PC-3 (cell line): ENCODE measurements around the gene BTNL3. TPM values are rescaled to one million over a fixed set of nuclear protein-coding genes. Genes with fewer than 3 reads are reported as not detected.

Experiments
- ATAC-seq: fragments of 200-7000 bp; cut with Tn5 transposase; 2 replicates; pipeline ENCODE4 v1.9.1; 2020; ENCODE audit warnings: mild to moderate bottlenecking, moderate library complexity
- BruUV-seq: library from RNA; stranded (reverse); fragments of 400-500 nt; replicated peaks from 2 replicates; lab custom pipeline; 2021; lab: Mats Ljungman, UMichigan
- CTCF ChIA-PET: fragments of 300-600 bp; sonication (Branson Sonifier 250); formaldehyde crosslinking; loops from one replicate; lab custom pipeline; 2022; ENCODE audit warnings: antibody characterized with exemption; lab: Charles Lee
- POLR2A ChIA-PET: fragments of 300-600 bp; sonication (Branson Sonifier 250); formaldehyde crosslinking; loops from one replicate; lab custom pipeline; 2022; ENCODE audit warnings: antibody characterized with exemption; ENCODE audit not compliant: unreplicated experiment; lab: Charles Lee
- DNase-seq: peaks from one replicate; pipeline ENCODE4 v3.0.0-alpha.2; 2015
- H2AFZ ChIP-seq: fragments of 300-600 bp; sonication (generic); 2 replicates; pipeline ENCODE4 v1.6.0; 2016; ENCODE audit warnings: antibody characterized with exemption, low read length
- H3F3A ChIP-seq: fragments of 300-600 bp; sonication (generic); one replicate; pipeline ENCODE4 v1.6.0; 2017; ENCODE audit warnings: antibody characterized with exemption, low read length, control low read depth, mild to moderate bottlenecking; ENCODE audit not compliant: unreplicated experiment
- H3K27ac ChIP-seq: fragments of 300-600 bp; sonication (generic); 2 replicates; pipeline ENCODE4 v1.5.1; 2016; ENCODE audit warnings: mild to moderate bottlenecking, low read length
- H3K27me3 ChIP-seq: fragments of 300-600 bp; sonication (generic); 2 replicates; pipeline ENCODE4 v1.6.1; 2016; ENCODE audit warnings: low read length, mixed read lengths
- H3K36me3 ChIP-seq: fragments of 300-600 bp; sonication (generic); 2 replicates; pipeline ENCODE4 v1.6.1; 2016; ENCODE audit warnings: low read depth, mixed run types, low read length, mixed read lengths
- H3K4me1 ChIP-seq: fragments of 300-600 bp; sonication (generic); 2 replicates; pipeline ENCODE4 v1.5.1; 2016; ENCODE audit warnings: low read length; ENCODE audit not compliant: insufficient read depth
- H3K4me2 ChIP-seq: fragments of 300-600 bp; sonication (generic); 2 replicates; pipeline ENCODE4 v1.6.0; 2016; ENCODE audit warnings: low read length
- H3K4me3 ChIP-seq: fragments of 300-600 bp; sonication (generic); 2 replicates; pipeline ENCODE4 v1.5.1; 2016; ENCODE audit warnings: mild to moderate bottlenecking, low read length, mixed read lengths
- H3K79me2 ChIP-seq: fragments of 300-600 bp; sonication (generic); 2 replicates; pipeline ENCODE4 v1.6.1; 2017; ENCODE audit warnings: low read length, mixed read lengths
- H3K9ac ChIP-seq: fragments of 300-600 bp; sonication (generic); 2 replicates; pipeline ENCODE4 v1.6.0; 2016; ENCODE audit warnings: mild to moderate bottlenecking, low read length
- H3K9me2 ChIP-seq: fragments of 300-600 bp; sonication (generic); replicated peaks from 2 replicates; pipeline ENCODE4 v1.6.1; 2016; ENCODE audit warnings: mixed run types, low read length, mixed read lengths
- H3K9me3 ChIP-seq: fragments of 300-600 bp; sonication (generic); 2 replicates; pipeline ENCODE4 v1.6.1; 2016; ENCODE audit warnings: low read length, mixed read lengths
- H4K20me1 ChIP-seq: fragments of 300-600 bp; sonication (generic); 2 replicates; pipeline ENCODE4 v1.6.1; 2016; ENCODE audit warnings: low read length, mixed read lengths
- CTCF ChIP-seq: fragments of 300-600 bp; sonication (generic); conservative IDR thresholded peaks from 2 replicates; pipeline ENCODE4 v1.5.1; 2017; ENCODE audit warnings: antibody characterized with exemption, low read depth, mild to moderate bottlenecking, low read length
- EZH2 ChIP-seq: fragments of 300-600 bp; sonication (generic); IDR thresholded peaks from one replicate; pipeline ENCODE4 v1.6.1; 2017; ENCODE audit warnings: antibody characterized with exemption, mild to moderate bottlenecking, low read length; ENCODE audit not compliant: unreplicated experiment
- EZH2phosphoT487 ChIP-seq: fragments of 300-600 bp; sonication (generic); IDR thresholded peaks from 2 replicates; pipeline ENCODE4 v1.6.1; 2018; ENCODE audit warnings: mild to moderate bottlenecking, antibody characterized with exemption, low read length, borderline replicate concordance
- intact Hi-C: fragments of 100-400 bp; cut with micrococcal nuclease; formaldehyde crosslinking; loops from 2 replicates; pipeline ENCODE4 v1.9.0; 2023
- total RNA-seq: library from RNA; depleted of rRNA; stranded (reverse); fragments of >200 nt; gene quantifications from 2 replicates; pipeline ENCODE4 v1.2.3, GENCODE V29; 2014

Gene BTNL3
- total RNA-seq, 1 experiment from 2014 or later = not detected

GRCh38 chr5:181047288-181047687 lies 58.6 kb downstream of the BTNL3 start:
- Histone ChIP-seq H3K4me3 (no peak overlapping the region), H3K9ac (no peak overlapping the region), H3K36me3 (no peaks in the 10 kb centered on the region), H3K4me2 (no peak overlapping the region), H3K27me3 (peaks cover 25% of the 10 kb centered on the region), H3K79me2 (no peaks in the 10 kb centered on the region), H3K9me3 (no peaks in the 10 kb centered on the region), H3K9me2 (no peaks in the 10 kb centered on the region), H3K4me1 (0 out of 2 replicates have a peak, but pooled peaks cover under 1% of the 10 kb centered on the region), H4K20me1 (no peaks in the 10 kb centered on the region), H2AFZ (no peak overlapping the region), H3K27ac (no peak overlapping the region), H3F3A (no peaks in the 10 kb centered on the region)
- ChIA-PET CTCF (no interaction called here), POLR2A (no interaction called here)
- BruUV-seq = no TSS peak
- intact Hi-C loops = no loop called here
- ATAC-seq (no peak), DNase-seq (no peak)
- TF ChIP-seq CTCF (no peak), EZH2 (no peak), EZH2phosphoT487 (no peak)

- H3K9me2 ChIP-seq = no peaks in the 10 kb centered on the region
- 0 out of 2 replicates have a peak, but pooled peaks cover 3% of the 10 kb centered on the region for H3K4me1 ChIP-seq
- no TSS peak for BruUV-seq
- H3F3A ChIP-seq = no peaks in the 10 kb centered on the region
- DNase-seq (no peak), ATAC-seq (no peak)
- H4K20me1 ChIP-seq = no peaks in the 10 kb centered on the region
- no peak for TF ChIP-seq CTCF
- no peak for TF ChIP-seq EZH2
- TF ChIP-seq EZH2phosphoT487 = no peak
- POLR2A ChIA-PET = no interaction called here
- H3K36me3 ChIP-seq = no peaks in the 10 kb centered on the region
- no peak overlapping the region for H3K4me3 ChIP-seq
- H3K79me2 ChIP-seq = no peaks in the 10 kb centered on the region
- H3K27ac ChIP-seq = no peak overlapping the region
- CTCF ChIA-PET = no interaction called here
- H3K4me2 ChIP-seq = no peak overlapping the region
- peaks cover 24% of the 10 kb centered on the region for H3K27me3 ChIP-seq
- no peak overlapping the region for H3K9ac ChIP-seq
- H2AFZ ChIP-seq = no peak overlapping the region
- intact Hi-C loops = no loop called here
- H3K9me3 ChIP-seq = no peaks in the 10 kb centered on the region
Measured at GRCh38 chr5:181047921-181048320, 59.3 kb downstream of the BTNL3 start.

GRCh38 chr5:181050016-181050415 lies 61.4 kb downstream of the BTNL3 start:
- peaks cover 36% of the 10 kb centered on the region for H3K27me3 ChIP-seq
- intact Hi-C loops = loop anchor here (5.0 kb wide), 1 partner anchor 122 kb away; no protein-coding TSS in a partner anchor

More at GRCh38 chr5:181050016-181050415, 61.4 kb downstream of the BTNL3 start:
- DNase-seq (no peak), ATAC-seq (no peak)
- TF ChIP-seq CTCF = no peak
- Histone ChIP-seq H3K9ac (no peak overlapping the region), H3K36me3 (no peaks in the 10 kb centered on the region), H3K9me3 (no peaks in the 10 kb centered on the region), H3K79me2 (no peaks in the 10 kb centered on the region), H3K27ac (no peak overlapping the region), H4K20me1 (no peaks in the 10 kb centered on the region), H2AFZ (no peak overlapping the region), H3K4me2 (no peak overlapping the region), H3K9me2 (no peaks in the 10 kb centered on the region), H3F3A (no peaks in the 10 kb centered on the region), H3K4me3 (no peak overlapping the region), H3K4me1 (0 out of 2 replicates have a peak, but pooled peaks cover 3% of the 10 kb centered on the region)
- ChIA-PET CTCF (no interaction called here), POLR2A (no interaction called here)
- BruUV-seq = no TSS peak
